ENCODE data around the gene CNN2.

The CNN2 gene

GRCh38 chr19:1073063-1073955 lies 46.9 kb downstream of the CNN2 start:
- Histone ChIP-seq H3F3A (ENCODE audit: insufficient read depth, low read length) (peaks cover 49% of the 10 kb centered on the region), H4K20me1 (ENCODE audit: insufficient read depth, low read length) (0 out of 2 replicates have a peak, but pooled peaks cover 5% of the 10 kb centered on the region), H3K36me3 (replicated peaks; ENCODE audit: insufficient read depth, low read length) (peaks cover 6% of the 10 kb centered on the region), H3K9me2 (replicated peaks; ENCODE audit: insufficient read depth, low read length) (no peaks in the 10 kb centered on the region), H3K4me1 (ENCODE audit: low read length) (peaks cover 26% of the 10 kb centered on the region), H2AFZ (ENCODE audit: low read length) (no peak overlapping the region), H3K27me3 (replicated peaks; ENCODE audit: insufficient read depth, low read length) (no peaks in the 10 kb centered on the region), H3K9ac (ENCODE audit: low read length) (no peak overlapping the region), H3K4me3 (ENCODE audit: low read length) (no peak overlapping the region), H3K4me2 (ENCODE audit: low read depth, low read length) (no peak overlapping the region), H3K27ac (ENCODE audit: low read length) (no peak overlapping the region), H3K79me2 (ENCODE audit: low read length) (peaks cover 83% of the 10 kb centered on the region), H3K9me3 (replicated peaks; ENCODE audit: insufficient read depth, low read length) (no peaks in the 10 kb centered on the region)
- no peak for DNase-seq
- no peak for TF ChIP-seq EZH2phosphoT487 (IDR thresholded peaks at IDR 0.05; ENCODE audit: low read length)
- no peak for TF ChIP-seq CTCF (IDR thresholded peaks at IDR 0.05; ENCODE audit: low read length)
- no peak for TF ChIP-seq EZH2 (optimal IDR thresholded peaks at IDR 0.05; ENCODE audit: low read depth, low read length)

GRCh38 chr19:1073956-1074517 lies 47.6 kb downstream of the CNN2 start:
- Histone ChIP-seq H2AFZ (ENCODE audit: low read length) (no peak overlapping the region), H3K9ac (ENCODE audit: low read length) (no peak overlapping the region), H3K4me1 (ENCODE audit: low read length) (peaks cover 26% of the 10 kb centered on the region), H3K27ac (ENCODE audit: low read length) (no peak overlapping the region), H3K79me2 (ENCODE audit: low read length) (peaks cover 80% of the 10 kb centered on the region), H3K9me3 (replicated peaks; ENCODE audit: insufficient read depth, low read length) (no peaks in the 10 kb centered on the region), H3K4me3 (ENCODE audit: low read length) (no peak overlapping the region), H3K36me3 (replicated peaks; ENCODE audit: insufficient read depth, low read length) (peaks cover 6% of the 10 kb centered on the region), H4K20me1 (ENCODE audit: insufficient read depth, low read length) (0 out of 2 replicates have a peak, but pooled peaks cover 5% of the 10 kb centered on the region), H3K27me3 (replicated peaks; ENCODE audit: insufficient read depth, low read length) (no peaks in the 10 kb centered on the region), H3K9me2 (replicated peaks; ENCODE audit: insufficient read depth, low read length) (no peaks in the 10 kb centered on the region), H3K4me2 (ENCODE audit: low read depth, low read length) (no peak overlapping the region), H3F3A (ENCODE audit: insufficient read depth, low read length) (peaks cover 42% of the 10 kb centered on the region)
- TF ChIP-seq EZH2phosphoT487 (IDR thresholded peaks at IDR 0.05; ENCODE audit: low read length) (no peak), EZH2 (optimal IDR thresholded peaks at IDR 0.05; ENCODE audit: low read depth, low read length) (no peak), CTCF (IDR thresholded peaks at IDR 0.05; ENCODE audit: low read length) (no peak)
- DNase-seq, result no peak

GRCh38 chr19:1074544-1075283 lies 48.3 kb downstream of the CNN2 start:
- TF ChIP-seq EZH2 (optimal IDR thresholded peaks at IDR 0.05; ENCODE audit: low read depth, low read length) (no peak), CTCF (IDR thresholded peaks at IDR 0.05; ENCODE audit: low read length) (no peak), EZH2phosphoT487 (IDR thresholded peaks at IDR 0.05; ENCODE audit: low read length) (no peak)
- no peak overlapping the region for H3K4me3 ChIP-seq (ENCODE audit: low read length)
- no peak overlapping the region for H3K27ac ChIP-seq (ENCODE audit: low read length)
- peaks cover 80% of the 10 kb centered on the region for H3K79me2 ChIP-seq (ENCODE audit: low read length)
- peak; percentile 74 for DNase-seq
- peaks cover 35% of the 10 kb centered on the region for H3F3A ChIP-seq (ENCODE audit: insufficient read depth, low read length)
- peaks cover 11% of the 10 kb centered on the region for H3K36me3 ChIP-seq (replicated peaks; ENCODE audit: insufficient read depth, low read length)
- peak overlapping the region; percentile 26; the same call in 1 of the 2 replicates for H3K4me2 ChIP-seq (ENCODE audit: low read depth, low read length)
- peaks cover 20% of the 10 kb centered on the region for H3K4me1 ChIP-seq (ENCODE audit: low read length)
- H3K9ac ChIP-seq (ENCODE audit: low read length), result no peak overlapping the region
- H2AFZ ChIP-seq (ENCODE audit: low read length), result no peak overlapping the region
- H3K9me2 ChIP-seq (replicated peaks; ENCODE audit: insufficient read depth, low read length), result no peaks in the 10 kb centered on the region
- H3K9me3 ChIP-seq (replicated peaks; ENCODE audit: insufficient read depth, low read length), result no peaks in the 10 kb centered on the region
- H4K20me1 ChIP-seq (ENCODE audit: insufficient read depth, low read length), result 0 out of 2 replicates have a peak, but pooled peaks cover 5% of the 10 kb centered on the region
- no peaks in the 10 kb centered on the region for H3K27me3 ChIP-seq (replicated peaks; ENCODE audit: insufficient read depth, low read length)

Data from MM.1S (cell line).